ENCODE data around the gene CHM.

- no peak for TF ChIP-seq JUND (IDR thresholded peaks at IDR 0.05; ENCODE audit: low read length)
- no peak for TF ChIP-seq CTCF (IDR thresholded peaks at IDR 0.05; ENCODE audit: control extremely low read depth in 1 of 3, insufficient read depth in 1 of 3, low read depth in 1 of 3, low read length in 3 of 3)
- TF ChIP-seq EZH2 (IDR thresholded peaks at IDR 0.05; ENCODE audit: low read depth, low read length, severe bottlenecking), result no peak
Measured at GRCh38 chrX:85905851-85906250, 141.5 kb downstream of the CHM start.
